Measurements from ENCODE around the gene COL23A1.

COL23A1 gene

DNA sequence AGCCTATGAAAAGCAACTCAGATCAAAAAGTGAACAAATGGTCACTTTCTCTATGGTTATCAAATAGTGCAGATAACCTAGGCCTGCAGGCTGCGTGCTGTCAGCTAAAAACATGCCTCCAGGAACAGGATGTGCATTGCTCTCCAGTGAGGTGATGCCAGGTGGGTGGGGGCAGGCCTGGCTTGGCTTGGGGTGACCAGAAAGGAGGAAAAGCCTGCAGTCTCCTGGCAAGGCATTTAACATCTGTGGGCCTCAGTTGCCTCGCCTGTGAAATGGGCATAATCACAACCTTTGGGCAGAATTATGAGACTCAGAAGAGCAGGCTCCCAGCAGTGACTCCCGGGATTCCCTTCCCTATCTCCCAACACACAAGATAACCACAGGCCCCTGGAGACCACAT is 135.9 kb downstream of the COL23A1 start:
- FAIRE-seq: no peak

DNA sequence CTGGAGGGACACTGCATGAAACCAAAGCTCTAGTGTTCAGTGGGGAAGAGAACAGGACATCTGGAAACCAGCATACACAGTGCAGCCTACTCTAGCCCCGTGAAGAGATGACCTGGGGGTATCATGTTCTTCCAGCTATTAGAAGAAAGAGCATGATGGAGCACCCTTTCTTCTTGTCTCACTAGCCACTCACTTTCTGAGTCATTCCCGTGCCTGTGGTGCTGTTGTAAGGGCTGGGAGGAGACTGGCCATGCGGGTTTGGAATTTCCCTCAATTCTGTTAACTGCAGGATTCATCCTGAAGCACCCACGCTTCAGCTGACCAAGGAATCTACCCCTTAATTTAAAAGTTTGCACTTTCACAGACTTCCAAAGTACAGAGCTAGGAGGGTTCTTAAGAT is 137.0 kb downstream of the COL23A1 start:
- no peak for FAIRE-seq

DNA sequence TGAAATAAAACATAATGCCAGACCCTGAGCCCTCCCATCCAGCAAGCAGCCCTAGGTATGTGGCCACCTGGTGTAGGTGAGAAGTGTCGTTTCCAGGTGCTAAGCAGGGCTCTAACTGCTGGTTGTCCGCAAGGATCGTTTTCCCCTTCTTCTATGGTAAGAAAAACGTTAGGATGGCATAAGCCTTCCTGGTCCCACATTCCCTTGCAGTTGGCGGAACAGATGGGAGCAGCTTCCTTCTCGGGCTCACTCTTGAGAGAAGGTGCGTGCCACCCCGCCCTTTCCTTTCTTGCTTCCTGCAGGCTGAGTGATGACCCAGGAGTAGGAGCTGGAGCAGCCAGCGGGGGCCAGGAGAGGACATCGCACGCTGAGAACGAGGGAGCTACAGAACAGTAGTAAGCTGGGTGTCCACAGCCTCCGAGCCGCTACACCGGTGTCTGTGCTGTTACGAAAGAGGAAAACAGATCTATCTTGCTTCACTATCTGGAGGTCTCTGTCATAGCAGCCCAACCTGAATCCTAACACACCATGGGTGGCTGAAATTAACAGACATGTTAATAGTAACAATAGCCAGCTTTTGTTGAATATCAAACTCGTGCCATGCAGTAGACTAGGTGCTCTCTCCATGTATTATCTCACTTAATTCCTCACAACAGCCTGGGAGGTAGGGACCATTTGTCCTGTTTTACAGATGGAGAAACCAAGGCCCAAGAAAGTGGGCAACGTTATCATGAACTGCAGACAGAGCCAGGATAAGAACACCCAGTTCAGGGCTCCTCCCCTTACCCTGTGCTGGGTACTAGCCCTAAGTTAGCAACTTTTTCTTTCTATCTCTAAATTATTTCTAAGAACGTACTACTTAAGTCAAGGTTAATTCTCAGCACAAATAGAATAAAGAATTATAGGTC is 139.8 kb downstream of the COL23A1 start:
- FAIRE-seq: no peak

DNA sequence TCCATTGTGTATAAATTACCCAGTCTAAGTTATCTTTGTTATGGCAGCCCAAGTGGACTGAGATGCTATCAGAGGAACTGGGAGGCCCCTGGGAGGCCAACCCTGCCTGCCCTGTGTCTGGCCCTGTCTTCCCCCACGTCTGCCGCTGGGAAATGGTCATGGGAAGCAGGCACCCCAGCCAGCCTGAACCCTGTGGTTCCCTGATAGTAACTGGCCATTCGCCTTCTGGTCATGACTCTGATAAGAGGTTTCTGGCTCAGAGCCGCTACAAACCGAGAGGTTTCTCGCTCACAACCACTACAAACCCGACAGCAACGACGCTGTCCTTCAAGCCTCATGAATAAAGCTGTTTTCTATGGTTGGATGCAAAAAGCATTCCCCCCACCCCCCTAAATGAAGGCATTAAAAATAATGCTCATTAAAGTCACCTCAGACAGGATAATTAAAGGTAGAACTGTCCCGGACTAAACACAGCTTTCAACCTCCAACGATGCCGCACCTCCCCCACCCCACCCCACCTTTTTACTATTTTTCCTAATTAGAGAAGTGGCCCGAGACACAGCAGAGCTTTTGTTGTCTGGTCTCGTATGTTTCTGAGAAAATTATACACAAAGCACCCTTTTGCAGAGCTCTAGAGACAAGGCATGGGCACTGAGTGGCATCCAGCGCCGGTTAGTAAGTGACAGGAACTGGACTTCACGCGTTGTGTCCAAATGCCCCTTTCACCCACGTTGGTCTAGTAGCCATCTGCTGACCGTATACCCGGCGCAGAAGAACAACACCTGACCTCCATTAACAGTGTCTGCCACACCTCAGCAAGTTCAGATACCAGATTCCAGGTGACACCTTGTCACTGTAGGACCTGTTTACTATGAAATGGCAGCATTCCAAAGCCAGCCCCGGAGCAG is 140.8 kb downstream of the COL23A1 start:
- FAIRE-seq: no peak

DNA sequence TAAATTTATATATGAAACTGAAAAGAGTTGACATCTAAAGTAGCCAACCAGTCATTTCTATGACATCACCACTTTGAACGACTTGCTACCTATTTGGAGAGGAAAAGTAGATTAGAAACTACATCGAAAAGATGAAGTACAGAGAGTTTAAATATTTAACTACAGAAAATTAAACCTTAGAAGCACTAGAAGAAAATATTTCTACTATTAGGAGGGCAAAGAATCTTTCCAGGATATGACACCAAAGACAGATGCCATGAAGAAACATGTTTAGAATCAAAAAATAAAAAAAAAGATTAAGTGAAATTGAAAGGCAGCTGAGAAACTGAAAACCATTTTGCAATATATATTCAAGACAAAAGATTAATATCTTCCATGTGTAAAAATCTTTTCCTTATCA is 144.7 kb downstream of the COL23A1 start:
- FAIRE-seq: no peak

DNA sequence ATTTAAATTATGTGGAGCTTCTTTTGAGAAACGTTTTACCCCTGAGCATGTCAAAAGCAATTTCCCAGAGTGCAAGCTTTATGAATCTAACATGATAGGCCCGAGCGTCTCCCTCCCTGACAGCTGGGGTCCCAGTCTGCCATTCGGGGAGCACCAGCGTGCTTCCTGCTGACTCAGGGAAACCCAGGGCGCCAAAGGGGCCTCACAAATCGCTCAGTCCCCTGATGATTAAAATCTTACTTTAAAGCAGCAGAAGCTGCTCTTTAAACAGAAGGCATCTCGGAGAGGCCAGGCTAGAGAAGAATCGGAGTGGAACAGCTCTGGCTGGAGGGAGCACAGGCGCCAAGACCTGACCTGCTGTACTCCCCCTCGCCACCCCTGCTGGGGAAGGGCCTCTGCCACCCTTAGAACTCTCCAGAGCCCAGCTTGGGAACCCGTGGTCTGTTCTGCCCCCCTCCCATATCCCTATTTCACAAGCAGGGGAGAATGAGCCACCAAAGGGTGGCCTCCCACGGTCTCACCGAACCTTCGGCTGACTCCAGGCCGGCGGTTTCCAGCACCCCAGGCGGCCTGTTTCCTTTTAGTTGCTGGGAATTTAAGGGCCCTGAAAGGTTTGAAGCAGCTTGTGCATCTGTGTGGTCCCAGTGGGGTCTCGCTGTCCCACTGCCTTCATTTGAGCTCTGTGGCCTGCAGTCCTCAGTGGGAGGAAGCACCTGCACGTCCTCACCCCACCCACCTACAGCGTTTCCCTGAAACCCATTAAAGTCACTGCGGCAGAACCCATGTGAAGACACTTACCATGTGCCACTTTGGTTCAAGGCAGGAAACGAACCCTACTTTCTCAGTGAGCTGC is 147.6 kb downstream of the COL23A1 start:
- no peak for FAIRE-seq

DNA sequence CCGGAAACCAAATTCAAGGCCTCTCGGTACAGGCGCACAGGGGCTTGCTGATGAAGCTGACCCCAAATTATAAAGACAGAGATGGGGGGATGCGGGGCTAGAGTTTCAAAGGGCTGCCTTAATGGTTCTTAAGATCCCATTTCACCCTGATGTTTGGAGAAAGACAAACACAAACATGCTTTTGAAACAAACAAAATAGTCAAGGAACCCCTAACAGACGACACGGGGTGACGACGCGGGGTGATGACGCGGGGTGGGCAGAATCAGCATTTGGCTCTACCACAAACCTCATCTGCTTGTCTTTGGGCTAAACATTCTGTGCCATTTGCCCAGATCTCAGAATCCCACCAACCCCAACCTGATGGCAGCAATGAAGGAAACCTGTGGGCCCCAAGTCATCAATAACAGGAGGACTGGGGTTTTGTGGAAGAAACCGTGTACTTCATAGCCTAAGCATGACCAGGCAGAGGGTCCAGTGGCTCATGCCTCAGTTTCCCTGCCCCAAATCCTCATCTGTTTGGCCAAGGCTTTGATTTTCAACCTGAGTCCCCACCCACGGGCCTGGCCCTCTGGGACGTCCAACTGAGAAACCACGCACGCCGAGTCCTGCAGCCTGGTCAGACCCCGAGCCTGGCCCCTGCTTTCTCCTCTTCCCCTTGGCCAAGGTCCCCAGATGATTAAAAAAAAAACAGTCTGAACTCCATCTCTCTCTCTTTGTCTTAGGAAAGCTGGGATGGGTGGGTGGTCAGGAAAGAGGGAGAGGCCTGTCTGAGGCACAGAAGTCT is 148.5 kb downstream of the COL23A1 start:
- FAIRE-seq: no peak

DNA sequence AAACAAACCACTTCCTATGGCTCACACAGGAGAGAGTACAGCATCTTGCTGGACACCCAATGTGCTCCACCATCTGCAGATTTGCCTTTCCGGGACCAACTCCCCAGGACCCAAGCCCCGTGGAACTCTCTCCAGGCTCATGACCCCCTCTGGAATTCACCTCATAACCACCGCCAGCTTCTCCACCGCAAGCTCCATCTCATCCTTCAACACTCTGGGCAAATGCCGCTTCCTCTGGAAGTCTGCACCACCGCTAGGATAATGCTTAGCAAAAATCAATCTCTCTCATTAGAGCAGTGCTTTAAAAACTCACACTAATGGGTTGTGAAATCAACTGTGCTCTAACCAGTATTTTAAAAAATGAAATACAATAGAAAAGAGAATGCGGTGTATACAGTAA is 150.0 kb downstream of the COL23A1 start:
- no peak for FAIRE-seq

DNA sequence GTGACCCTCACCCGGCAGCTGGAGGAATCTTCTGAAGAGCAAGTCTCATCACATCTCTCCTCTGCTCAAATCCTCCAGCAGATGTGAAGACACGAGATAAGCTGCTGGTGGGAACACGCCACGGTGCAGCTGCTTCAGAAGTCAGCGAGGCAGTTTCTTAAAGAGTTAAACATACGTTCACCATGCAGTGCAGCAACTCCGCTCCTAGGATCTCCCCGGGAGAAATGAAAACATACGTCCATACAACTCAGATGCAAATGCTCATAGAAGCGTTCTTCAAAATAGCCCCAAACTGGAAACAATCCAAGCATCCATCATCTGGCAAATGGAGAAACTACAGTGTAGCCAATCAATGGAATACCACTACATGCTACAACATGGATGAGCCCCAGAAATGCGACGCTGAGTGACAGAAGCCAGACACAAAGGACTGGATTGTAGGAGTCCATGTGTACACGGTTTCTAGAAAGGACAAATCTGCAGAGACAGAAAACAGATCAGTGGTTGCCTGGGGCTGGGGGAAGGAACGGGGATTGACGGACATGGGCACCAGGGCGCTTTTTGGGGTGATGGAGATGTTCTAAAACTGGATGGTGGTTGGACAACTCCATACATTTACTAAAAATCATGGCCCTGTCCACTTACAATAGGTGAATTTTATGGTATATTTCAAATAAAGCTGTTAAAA is 150.6 kb downstream of the COL23A1 start:
- no peak for FAIRE-seq

DNA sequence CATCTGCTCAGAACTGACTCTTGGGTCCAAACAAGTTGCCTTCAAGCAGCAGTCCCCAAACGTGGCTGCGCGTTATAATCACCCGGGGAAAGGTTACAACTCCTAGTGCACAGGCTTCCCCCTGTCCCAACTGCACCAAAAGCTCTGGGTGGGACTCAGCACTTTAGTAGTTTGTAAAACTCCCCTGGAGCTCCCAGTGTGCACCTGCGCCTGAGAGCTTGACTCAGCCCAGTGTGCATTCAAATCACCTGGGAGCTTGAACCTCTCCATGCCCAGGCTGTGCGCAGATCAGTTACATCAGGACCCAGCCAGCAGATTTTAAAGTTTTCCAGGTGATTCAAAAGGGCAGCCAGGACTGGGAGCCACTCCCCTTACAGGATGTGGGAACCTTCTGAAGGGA is 151.4 kb downstream of the COL23A1 start:
- no peak for FAIRE-seq

DNA sequence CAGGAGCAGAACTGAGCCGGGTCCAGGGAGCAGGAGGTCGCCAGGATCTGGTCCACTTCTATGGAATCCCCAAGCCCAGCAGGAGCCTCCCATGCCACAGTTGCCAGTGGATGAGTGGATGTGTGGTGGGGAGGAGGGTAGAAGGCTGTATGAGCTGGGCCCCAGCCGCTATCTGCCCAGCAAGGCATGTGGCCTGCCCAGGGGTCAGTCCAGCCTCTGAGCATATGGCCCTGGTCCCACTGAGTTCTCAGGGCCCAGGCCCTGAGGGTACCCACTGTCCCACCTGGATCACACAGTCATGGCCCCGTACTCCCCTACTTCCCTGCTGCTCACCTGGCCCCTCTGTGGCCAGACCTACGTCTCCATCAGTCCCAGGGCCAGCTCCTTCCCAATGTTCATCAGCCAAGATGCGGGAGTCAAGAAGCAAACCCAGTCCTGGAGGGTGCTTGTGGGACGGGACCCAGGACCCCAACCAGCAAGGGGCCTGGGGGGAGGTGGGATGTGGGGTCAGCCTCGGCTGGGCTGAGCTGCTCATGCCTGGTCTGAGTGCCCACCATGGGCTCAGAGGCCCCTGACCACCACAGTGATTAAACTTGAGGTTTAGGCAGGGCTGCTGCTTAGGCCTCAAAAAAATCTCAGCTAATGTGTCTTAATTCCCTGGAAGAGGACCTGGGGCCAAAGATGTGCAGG is 152.7 kb downstream of the COL23A1 start:
- FAIRE-seq: no peak

DNA sequence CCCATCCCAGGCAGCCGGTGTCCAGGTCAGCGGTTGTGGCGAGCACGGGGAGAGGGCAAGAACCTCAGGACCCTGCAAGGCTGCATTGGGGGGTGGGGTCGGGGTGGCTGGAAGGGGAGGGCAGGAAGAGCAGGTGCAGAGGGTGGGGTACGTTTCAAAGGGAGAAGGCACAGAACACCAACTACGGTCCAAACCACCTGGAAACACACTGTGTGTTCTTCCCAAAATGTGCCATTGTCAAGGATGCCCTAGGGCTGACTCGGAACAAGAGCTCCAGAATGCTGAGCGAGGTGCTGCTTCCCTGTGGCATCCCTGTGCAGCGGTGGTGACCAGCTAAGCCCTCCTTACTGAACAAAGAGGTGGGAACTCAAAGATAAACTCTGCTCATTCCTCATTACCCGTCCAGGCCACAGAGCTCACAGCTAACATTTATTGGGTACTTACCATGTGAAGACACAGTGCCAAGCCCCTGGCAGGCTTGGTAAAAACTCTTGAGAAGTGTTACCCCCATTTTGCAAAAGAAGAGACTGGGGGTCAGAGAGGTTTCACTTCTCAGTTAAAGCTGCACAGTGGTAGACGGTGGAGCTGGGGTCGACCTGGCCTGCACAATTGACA is 153.8 kb downstream of the COL23A1 start:
- FAIRE-seq: no peak

DNA sequence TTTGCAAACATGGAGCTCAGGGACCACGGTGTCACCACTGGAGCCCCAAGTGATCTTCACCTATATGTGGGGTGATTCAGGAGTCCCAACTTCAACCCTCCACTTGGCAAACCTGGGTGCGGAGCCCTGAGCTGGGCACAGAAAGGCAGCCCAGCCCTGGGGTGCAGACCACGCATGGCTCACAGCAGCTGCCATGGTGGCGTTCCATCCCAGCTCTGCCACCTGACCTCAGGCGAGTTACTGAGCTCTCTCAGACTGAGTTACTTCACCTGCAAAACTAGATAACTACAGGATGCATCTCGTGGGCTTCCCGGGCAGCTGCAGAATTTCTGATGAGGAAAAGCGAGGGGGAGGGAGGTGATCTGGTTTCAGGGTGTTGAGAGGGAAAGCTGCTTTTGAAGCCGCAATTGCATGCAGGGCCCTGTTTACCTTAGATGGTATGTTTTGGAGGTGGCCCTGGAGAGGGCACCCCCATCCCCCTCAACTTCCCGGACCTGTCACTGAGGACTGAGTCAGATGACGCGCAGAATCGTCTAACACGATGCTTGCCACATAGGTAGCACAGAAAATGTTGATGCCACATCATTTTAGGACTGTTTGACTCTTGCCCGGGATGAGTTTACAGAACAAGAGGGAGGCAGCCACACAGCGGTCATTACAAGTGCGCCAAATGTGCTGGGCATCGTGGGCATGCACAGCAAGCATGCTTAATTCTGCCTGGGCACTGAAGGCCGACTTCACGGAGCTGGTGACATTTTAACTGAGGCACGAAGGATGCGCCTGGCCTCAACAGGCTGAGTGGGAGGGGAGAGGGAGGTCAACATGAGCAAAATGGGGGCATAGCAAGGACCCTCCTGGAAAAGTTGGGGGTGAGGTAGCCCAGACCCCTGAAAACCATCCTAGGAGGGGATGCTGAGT is 154.6 kb downstream of the COL23A1 start:
- no peak for FAIRE-seq

DNA sequence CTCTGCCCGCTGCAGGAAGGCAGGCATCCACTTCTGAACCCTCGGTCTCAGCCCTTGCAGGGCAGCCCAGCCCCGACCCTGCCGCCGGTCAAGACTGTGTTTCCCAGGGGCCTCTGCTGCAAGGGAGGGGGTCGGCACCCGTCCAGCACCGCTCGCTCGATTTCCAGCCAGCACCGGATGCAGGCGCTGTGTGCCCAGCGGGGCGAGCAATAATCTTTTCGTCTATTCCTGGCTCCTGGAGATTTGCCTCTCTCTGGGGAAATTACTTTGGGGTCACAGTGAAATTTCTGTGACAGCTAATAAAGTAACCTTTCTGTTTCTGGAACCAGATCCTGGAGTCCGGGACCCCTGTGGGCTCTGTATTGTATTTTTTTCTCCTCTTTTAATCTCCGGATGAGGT is 155.3 kb downstream of the COL23A1 start:
- FAIRE-seq: no peak

DNA sequence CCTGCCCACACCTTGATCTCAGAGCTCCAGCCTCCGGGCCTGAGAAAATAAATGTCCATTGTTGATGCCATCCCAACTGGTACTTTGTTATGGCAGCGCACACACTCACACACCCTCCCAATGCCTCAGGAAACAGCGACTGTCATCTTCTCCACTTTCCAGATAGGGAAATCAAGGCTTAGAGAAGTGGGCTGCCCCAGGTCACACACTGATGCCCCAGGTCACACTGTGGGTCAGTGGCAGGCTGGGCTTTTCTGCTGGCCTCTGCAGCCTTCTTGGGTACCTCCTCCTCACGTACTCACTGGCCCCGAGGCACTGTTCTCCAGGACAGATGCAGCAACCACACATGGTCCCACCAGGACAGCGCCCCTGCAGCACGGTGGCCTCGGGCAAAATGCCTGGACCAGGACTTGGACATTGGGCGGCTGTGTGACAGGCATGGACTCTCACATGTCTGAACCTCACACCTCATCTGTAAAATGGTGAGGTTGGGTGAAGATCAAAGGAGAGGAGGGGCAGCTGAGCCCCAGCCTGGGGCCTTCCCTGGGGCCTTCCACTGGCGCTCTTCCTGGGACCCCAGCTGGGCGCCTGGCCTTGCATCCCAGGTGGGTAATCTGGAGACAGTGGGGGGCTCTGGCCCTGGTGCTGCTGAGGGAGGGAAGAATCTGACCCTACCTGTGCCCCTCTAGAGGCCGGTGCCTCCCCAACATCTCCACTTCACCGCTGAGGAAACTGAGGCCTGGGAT is 156.0 kb downstream of the COL23A1 start:
- no peak for FAIRE-seq

DNA sequence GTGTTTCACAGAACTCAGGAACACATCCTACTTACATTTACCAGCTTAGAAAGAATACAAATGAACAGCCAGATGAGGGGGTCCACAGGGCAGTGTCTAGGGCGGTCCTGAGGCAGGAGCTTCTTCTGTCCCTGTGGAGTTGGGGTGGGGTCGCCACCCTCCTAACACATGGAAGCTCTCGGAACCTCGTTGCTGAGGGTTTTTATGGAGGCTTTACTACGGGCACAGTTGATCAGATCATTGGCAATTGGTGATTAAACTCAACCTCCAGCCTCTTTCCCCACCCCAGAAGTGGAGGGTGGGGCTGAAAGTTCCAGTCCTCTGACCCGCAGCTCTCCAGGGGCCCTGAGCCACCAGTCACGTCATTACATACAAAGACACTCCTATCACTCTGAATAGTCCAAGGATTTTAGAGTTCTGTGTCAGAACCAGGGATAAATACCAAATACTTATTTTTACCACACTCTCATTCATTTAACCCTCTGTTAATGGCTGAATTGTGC is 156.9 kb downstream of the COL23A1 start:
- no peak for FAIRE-seq

DNA sequence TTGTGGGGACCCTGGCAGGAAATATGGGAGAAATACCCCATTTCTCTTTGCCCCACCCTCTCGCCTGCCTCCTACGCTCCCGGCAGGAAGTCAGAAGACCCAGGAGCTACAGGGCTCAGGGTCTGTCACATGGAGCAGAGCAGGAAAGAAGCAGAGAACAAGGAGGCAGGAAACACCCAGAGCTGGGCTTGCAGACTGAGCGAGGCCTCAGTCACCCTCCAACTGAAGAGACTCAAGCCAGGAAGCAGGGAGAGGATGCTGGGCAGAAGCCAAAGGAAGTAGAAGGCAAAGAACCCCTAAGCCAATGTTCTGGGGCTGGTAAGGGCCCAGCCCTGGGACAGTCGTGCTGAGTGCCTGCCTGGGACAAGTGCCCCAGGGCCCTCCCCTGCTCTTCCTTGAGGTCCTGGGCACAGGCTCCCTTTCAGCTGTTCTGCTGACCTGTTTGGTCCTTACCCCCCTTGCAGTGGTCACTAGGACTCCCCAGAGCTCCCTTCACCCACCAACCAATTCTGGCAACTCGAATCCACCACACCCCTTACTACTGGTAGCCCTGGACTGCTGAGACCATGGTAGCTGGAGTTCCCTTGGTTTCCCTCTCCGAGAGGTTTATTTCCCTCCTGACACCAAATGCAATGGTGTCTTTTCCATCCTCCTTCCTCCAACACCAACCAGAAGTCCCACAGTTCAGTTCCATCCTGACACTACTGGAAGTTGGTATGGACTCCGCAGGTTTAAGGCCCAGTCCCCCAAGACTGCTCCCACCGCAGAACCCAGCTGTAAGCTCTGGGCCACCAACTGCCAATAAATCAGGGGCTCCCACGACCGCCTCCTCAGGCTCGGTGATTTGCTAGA is 157.5 kb downstream of the COL23A1 start:
- no peak for FAIRE-seq

All from TTC549 (cell line).